ENCODE data around the gene FAM110C. TPM values are rescaled to one million over a fixed set of nuclear protein-coding genes. Genes with fewer than 3 reads are reported as not detected.

The FAM110C gene
- total RNA-seq, 1 experiment from 2014 or later = 3.9 TPM

- no peaks in the 10 kb centered on the region for H3K36me3 ChIP-seq (ENCODE audit: control insufficient read depth, insufficient read depth, low read length)
- H3K9me3 ChIP-seq = peaks cover 9% of the 10 kb centered on the region; the same call in 1 of the 2 replicates
- ChIA-PET POLR2A (no interaction called here), CTCF (no interaction called here)
- Mint-ChIP-seq H3K27me3 (ENCODE audit: insufficient read depth, unreplicated experiment) (no peaks in the 10 kb centered on the region), H3K27ac (ENCODE audit: unreplicated experiment) (no peak overlapping the region), H3K4me1 (ENCODE audit: low read depth, unreplicated experiment) (no peaks in the 10 kb centered on the region), H3K9me3 (ENCODE audit: unreplicated experiment) (no peaks in the 10 kb centered on the region), H3K36me3 (ENCODE audit: insufficient read depth, unreplicated experiment) (no peaks in the 10 kb centered on the region), H3K4me3 (ENCODE audit: unreplicated experiment) (no peak overlapping the region)
- DNase-seq = no peak
- BruUV-seq (replicated peaks) = no TSS peak
- H3K27me3 ChIP-seq (replicated peaks; ENCODE audit: control insufficient read depth, insufficient read depth, low read length) = no peaks in the 10 kb centered on the region
- H3K4me1 ChIP-seq = no peaks in the 10 kb centered on the region
- no peak overlapping the region for H3K4me3 ChIP-seq (ENCODE audit: low read depth, low read length)
- intact Hi-C loops (cut with micrococcal nuclease; ENCODE audit: unreplicated experiment) = no loop called here
- TF ChIP-seq, protein P1, sequence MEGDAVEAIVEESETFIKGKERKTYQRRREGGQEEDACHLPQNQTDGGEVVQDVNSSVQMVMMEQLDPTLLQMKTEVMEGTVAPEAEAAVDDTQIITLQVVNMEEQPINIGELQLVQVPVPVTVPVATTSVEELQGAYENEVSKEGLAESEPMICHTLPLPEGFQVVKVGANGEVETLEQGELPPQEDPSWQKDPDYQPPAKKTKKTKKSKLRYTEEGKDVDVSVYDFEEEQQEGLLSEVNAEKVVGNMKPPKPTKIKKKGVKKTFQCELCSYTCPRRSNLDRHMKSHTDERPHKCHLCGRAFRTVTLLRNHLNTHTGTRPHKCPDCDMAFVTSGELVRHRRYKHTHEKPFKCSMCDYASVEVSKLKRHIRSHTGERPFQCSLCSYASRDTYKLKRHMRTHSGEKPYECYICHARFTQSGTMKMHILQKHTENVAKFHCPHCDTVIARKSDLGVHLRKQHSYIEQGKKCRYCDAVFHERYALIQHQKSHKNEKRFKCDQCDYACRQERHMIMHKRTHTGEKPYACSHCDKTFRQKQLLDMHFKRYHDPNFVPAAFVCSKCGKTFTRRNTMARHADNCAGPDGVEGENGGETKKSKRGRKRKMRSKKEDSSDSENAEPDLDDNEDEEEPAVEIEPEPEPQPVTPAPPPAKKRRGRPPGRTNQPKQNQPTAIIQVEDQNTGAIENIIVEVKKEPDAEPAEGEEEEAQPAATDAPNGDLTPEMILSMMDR (IDR thresholded peaks at IDR 0.05; ENCODE audit: insufficient read depth in 1 of 2, low read depth in 1 of 2, low read length in 1 of 2, severe bottlenecking in 1 of 2, unreplicated experiment in 1 of 2) = no peak
Measured at GRCh38 chr2:10222-10875, 36.0 kb downstream of the FAM110C start.

Other genes starting within 250 kb of the FAM110C start
- 76.0 and 77.3 TPM in 2 replicates for gene SH3YL1, start 217.5 kb upstream of the FAM110C start, total RNA-seq (2022)
- gene ACP1, start 218.4 kb upstream of the FAM110C start, total RNA-seq (2022) = 166 and 193 TPM in 2 replicates
- not detected in 2 replicates for gene ALKAL2, start 241.6 kb upstream of the FAM110C start, total RNA-seq (2022)

Data from Caco-2 (cell line).